Keratinocyte (primary cell): ENCODE data around the gene IGFN1.

Experiments
- EZH2 ChIP-seq: IDR thresholded peaks from one replicate; pipeline ENCODE4 v1.6.1; 2012; ENCODE audit warnings: inconsistent platforms, mild to moderate bottlenecking, low read length, moderate library complexity
- TF ChIP-seq, protein P1 (sequence below), 3 experiments: IDR thresholded peaks in 1 of 3; conservative IDR thresholded peaks in 1 of 3; optimal IDR thresholded peaks in 1 of 3; 2 replicates in 2 of 3; 3 replicates in 1 of 3; pipeline versions ENCODE3 to v1.5.1; 2011; ENCODE audit warnings: low read length in 3 of 3, mild to moderate bottlenecking in 3 of 3, moderate library complexity in 2 of 3, control low read depth in 1 of 3, inconsistent platforms in 1 of 3; ENCODE audit not compliant: insufficient read depth in 2 of 3; ENCODE audit errors: extremely low read depth in 1 of 3

DNA sequence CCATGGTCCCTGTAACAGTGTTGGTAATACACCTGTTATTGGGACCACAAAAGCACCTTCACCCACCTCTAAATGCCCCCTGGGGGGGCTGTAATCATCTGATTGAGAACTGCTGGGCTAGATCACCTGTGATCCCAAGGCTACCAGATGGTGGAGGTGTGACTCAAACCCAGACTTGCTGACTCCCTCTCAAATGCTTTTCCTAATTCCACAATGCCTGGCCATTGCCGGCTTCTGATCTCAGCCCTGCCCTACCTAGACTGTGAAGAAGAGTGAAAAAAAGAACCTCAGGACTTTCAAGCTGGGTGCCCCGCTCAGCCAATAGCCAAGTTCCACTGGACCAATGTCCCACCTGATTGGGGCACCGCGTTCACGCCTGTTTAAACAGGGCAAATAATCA is 45.9 kb upstream of the IGFN1 start:
- TF ChIP-seq, protein P1, sequence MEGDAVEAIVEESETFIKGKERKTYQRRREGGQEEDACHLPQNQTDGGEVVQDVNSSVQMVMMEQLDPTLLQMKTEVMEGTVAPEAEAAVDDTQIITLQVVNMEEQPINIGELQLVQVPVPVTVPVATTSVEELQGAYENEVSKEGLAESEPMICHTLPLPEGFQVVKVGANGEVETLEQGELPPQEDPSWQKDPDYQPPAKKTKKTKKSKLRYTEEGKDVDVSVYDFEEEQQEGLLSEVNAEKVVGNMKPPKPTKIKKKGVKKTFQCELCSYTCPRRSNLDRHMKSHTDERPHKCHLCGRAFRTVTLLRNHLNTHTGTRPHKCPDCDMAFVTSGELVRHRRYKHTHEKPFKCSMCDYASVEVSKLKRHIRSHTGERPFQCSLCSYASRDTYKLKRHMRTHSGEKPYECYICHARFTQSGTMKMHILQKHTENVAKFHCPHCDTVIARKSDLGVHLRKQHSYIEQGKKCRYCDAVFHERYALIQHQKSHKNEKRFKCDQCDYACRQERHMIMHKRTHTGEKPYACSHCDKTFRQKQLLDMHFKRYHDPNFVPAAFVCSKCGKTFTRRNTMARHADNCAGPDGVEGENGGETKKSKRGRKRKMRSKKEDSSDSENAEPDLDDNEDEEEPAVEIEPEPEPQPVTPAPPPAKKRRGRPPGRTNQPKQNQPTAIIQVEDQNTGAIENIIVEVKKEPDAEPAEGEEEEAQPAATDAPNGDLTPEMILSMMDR (optimal IDR thresholded peaks at IDR 0.05 in 1 of 3, IDR thresholded peaks at IDR 0.05 in 1 of 3, conservative IDR thresholded peaks at IDR 0.05 in 1 of 3; ENCODE audit: extremely low read depth in 1 of 3, insufficient read depth in 2 of 3, low read length in 3 of 3): no peak
- no peak for TF ChIP-seq EZH2
